HG03025 (cell line): ENCODE results near the gene IBA57.
"Not testable (repeated sequence)": the region's sequence is repeated elsewhere in the genome, so short reads cannot be mapped to it uniquely, and the experiment has no call there.

ENCODE experiments used
- ATAC-seq: cut with Tn5 transposase; IDR thresholded peaks from one replicate; pipeline ENCODE4 v1.9.1; 2021; ENCODE audit warnings: mild to moderate bottlenecking, moderate library complexity; ENCODE audit not compliant: unreplicated experiment, low FRiP score

Gene IBA57

GRCh38 chr1:228170666-228171065 is 5.1 kb downstream of the IBA57 start:
- no peak for ATAC-seq

- ATAC-seq, result no peak
Measured at GRCh38 chr1:228171221-228171891, 5.8 kb downstream of the IBA57 start.

GRCh38 chr1:228172591-228173527 is 7.3 kb downstream of the IBA57 start:
- ATAC-seq, result no peak

DNA sequence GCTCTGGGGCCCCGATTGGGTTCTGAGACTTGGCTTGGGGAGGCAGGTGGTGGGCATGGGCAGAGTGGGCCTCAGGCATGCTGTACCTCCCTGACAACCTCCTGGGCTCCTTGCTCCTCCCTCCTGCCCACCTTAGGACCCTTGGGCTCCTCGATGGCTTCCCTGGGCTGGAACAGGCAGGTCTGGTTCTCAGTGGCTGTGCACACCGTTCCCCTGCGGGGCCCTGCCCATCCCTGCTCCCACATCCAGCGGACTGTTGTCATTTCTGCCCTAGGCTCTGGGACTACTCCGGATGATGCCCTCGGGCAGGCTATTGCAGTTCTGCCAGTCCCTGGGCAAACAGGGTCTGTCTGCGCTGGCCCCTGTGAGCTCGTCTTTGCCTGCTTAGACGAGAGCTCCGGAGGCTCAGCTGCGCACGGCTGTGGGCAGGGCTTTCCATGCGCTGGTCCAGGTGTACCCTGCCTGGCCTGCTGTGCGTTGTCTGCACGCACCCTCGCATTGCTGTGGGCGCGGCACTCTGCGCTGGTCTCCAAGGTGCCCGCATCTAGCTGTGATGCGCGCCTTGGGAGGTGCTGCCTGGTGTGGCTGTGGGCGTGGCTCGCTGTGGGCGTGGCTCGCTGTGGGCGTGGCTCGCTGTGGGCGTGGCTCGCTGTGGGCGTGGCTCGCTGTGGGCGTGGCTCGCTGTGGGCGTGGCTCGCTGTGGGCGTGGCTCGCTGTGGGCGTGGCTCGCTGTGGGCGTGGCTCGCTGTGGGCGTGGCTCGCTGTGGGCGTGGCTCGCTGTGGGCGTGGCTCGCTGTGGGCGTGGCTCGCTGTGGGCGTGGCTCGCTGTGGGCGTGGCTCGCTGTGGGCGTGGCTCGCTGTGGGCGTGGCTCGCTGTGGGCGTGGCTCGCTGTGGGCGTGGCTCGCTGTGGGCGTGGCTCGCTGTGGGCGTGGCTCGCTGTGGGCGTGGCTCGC is 8.2 kb downstream of the IBA57 start:
- ATAC-seq, result not testable (repeated sequence)

- no peak for ATAC-seq
Measured at GRCh38 chr1:228174482-228175315, 9.1 kb downstream of the IBA57 start.

- ATAC-seq, result no peak
Measured at GRCh38 chr1:228175316-228176023, 9.9 kb downstream of the IBA57 start.

DNA sequence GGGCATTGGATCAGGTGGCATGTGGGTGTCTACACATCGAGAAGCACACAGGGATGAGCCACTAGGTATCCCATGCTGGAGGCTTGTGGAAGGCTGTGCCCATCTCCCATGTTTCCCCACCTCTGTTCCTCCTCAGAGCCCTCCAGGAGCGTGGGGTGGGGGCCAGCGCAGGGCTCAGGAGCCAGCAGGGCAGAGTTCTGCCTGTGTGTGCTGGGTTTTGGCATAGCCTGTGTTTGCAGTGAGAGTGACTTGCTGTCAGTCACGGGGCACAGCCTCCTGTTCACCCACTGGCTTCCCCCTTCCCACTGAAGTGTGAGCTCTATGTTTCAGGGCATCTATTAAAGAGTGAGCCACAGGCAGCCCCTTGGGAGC is 10.4 kb downstream of the IBA57 start:
- ATAC-seq, result no peak

DNA sequence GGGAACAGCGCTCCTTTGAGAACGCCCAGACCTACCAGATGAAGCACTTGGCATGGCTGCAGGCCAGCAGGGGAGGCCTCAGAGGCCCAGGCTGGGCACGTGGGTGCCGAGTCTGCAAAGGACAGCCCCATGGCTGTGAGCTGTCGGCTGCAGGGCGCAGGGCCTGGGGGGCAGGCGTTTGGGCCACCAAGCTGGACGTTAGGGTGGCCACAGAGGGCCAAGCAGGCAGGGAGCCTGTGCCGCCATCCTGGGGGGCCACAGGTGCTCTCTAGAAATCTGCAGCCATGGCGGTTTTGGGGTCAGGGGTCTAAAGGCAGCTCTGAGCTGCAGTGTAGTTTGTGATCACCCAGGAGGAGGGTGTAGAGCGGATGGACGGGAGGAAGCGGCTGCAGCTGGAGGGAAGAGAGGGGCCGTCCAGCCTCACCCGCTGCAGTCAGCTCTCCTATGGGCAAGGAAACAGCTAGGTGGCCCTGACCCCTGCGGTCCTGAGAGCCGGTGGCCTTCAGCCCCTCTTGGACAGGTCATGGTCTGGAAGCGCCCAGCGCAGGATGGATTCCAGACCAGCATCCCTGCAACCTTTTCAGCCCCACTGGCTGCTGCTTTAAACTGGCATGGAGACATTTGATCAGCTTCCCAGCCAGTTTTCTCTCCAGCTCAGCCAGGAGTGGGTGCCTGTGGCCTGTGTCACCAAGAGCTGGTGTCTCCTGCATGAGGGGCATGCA is 11.0 kb downstream of the IBA57 start:
- ATAC-seq, result no peak

DNA sequence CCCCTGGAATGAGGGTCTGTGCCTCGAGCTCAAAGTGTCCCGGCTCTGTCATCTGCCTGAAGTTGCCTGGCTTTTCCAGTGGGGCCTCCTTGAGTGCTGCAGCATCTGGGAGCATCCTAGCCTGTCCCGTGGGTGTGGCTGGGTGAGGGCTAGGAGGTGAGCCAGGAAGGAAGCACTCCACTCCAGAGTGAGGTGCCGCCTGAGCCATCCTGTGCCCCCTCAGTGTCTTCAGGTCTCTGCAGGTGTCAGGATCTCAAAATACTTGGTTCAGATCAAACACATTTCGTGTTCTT is 11.5 kb downstream of the IBA57 start:
- no peak for ATAC-seq

- no peak for ATAC-seq
Measured at GRCh38 chr1:228177721-228178710, 12.4 kb downstream of the IBA57 start.

DNA sequence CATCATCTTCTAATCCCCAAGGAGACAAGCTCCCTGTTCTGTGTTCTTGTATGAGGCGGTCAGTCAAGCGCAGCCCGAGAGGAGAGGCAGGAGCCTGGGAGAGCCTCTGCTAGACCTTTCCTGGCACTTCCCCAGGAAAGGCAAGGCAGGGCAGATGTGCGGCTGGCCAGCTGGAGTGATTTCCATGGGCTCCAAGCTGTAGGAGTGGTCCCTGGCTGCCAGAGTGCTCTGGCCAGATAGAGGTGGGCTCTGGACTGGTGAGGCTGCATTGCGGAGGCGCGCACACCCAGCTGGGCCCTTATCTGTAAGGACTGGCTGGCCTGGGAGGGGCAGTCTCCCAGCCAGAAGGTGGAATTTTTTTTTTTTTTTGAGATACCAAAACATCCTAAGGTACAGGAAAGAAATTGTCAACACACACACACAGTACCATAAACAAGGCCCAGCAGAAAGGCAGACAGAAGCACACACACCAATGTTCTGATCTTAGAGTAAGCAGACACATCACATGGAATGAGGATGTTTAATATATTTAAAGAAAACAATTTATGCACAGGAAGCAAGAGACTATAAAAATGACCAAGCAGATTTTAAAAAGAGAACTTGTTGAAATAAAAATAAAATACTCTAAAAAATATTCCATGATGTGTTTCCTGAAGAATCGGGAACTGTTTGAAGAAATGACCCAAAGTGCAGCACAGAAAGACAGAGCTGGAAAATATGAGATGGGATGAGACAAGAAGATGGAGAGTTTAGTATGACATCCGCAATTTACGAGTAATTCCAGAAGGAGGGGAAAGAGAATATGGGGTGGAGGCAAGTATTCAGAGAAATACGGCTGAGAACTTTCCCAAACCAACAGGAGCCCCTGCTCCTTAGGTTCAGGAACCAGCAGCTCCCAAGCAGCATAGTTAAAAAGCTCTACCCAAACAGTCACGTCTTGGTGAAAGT is 13.4 kb downstream of the IBA57 start:
- no peak for ATAC-seq

GRCh38 chr1:228180271-228180958 is 14.8 kb downstream of the IBA57 start:
- ATAC-seq, result no peak

DNA sequence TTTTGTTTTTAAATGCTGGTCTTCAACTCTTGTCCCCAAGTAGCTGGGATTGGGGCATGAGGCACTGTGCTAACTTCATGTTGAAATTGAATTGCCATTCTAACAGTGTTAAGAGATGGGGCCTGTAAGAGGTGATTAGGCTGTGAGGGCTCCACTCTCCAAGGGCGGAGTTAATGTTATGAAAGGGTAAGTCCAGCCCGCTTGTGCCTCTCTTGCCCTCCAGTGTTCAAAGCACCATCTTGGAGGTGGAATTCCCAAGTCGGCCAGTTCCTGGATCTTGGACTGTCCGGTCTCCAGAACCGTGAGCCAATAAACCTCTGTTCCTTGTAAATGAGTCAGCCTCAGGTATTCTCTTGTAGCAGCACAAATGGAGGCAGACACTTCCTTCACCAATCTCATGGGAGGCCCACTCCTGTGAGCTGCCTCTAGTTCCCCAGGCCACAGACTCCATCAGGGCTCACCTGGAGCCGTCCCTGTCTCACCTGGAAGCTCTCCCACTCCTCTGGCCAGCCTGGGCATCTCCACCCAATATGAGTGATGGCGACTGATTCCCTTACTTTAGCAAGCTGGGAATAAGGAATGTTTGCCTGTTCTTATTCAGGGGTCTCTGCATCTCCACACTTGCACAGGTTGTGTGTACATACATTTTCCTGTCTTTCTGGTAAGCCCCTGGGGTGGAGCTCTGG is 15.5 kb downstream of the IBA57 start:
- no peak for ATAC-seq

DNA sequence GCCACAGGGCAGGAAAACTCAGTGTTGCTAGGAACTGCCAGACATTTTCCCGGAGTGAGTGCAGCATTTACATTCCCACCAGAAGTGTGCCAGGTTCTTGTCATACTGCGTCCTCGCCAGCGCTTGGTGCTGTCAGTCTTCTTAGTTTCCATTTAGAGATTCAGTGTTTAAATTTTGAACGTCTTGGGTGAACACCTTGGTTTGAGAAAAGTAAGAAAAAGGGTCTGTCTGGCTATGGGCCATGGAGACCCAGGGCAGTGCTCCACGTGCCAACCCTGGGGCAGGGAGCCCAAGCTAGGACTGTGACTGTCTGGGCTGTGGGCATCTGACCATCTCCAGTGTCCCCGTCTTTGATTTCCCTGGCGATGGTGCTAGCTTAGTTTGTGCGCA is 16.0 kb downstream of the IBA57 start:
- no peak for ATAC-seq

GRCh38 chr1:228182296-228183030 is 16.9 kb downstream of the IBA57 start:
- ATAC-seq, result no peak
